Measurements from ENCODE around the gene WDR26. TPM values are rescaled to one million over a fixed set of nuclear protein-coding genes. Genes with fewer than 3 reads are reported as not detected.
"Not testable (repeated sequence)": the region's sequence is repeated elsewhere in the genome, so short reads cannot be mapped to it uniquely, and the experiment has no call there.

The WDR26 gene
- total RNA-seq (2014; rRNA removed; shearing (Covaris generic); ENCODE audit: low replicate concordance): 19.8 and 29.9 TPM in 2 replicates

- in situ Hi-C loops (cut with HindIII; ENCODE audit: low pct_unique_long_range_greater_than_20kb, low sequenced_read_pairs): no loop called here
- DNase-seq (ENCODE audit: low read depth): peak; percentile 70
These were observed at the start of gene WDR26 for GRCh38 chr1:224434691-224435317. Gene WDR26 (minus strand): TSS chr1:224434797.

- DNase-seq (ENCODE audit: low read depth); in situ Hi-C loops (cut with HindIII; ENCODE audit: low pct_unique_long_range_greater_than_20kb, low sequenced_read_pairs): not testable (repeated sequence)
These were observed 48.6 kb upstream of the WDR26 start for GRCh38 chr1:224483206-224483605.

GRCh38 chr1:224482619-224483018 lies 48.0 kb upstream of the WDR26 start:
- in situ Hi-C loops (cut with HindIII; ENCODE audit: low pct_unique_long_range_greater_than_20kb, low sequenced_read_pairs): no loop called here
- no peak for DNase-seq (ENCODE audit: low read depth)

GRCh38 chr1:224481601-224482000 lies 47.0 kb upstream of the WDR26 start:
- DNase-seq (ENCODE audit: low read depth): no peak
- in situ Hi-C loops (cut with HindIII; ENCODE audit: low pct_unique_long_range_greater_than_20kb, low sequenced_read_pairs): no loop called here

GRCh38 chr1:224480888-224481459 lies 46.4 kb upstream of the WDR26 start:
- DNase-seq (ENCODE audit: low read depth); in situ Hi-C loops (cut with HindIII; ENCODE audit: low pct_unique_long_range_greater_than_20kb, low sequenced_read_pairs): not testable (repeated sequence)

- in situ Hi-C loops (cut with HindIII; ENCODE audit: low pct_unique_long_range_greater_than_20kb, low sequenced_read_pairs); DNase-seq (ENCODE audit: low read depth): not testable (repeated sequence)
These were observed 45.6 kb upstream of the WDR26 start for GRCh38 chr1:224480200-224480599.

- no peak for DNase-seq (ENCODE audit: low read depth)
- in situ Hi-C loops (cut with HindIII; ENCODE audit: low pct_unique_long_range_greater_than_20kb, low sequenced_read_pairs): no loop called here
These were observed 38.2 kb upstream of the WDR26 start for GRCh38 chr1:224472806-224473205.

GRCh38 chr1:224466154-224466553 lies 31.6 kb upstream of the WDR26 start:
- no peak for DNase-seq (ENCODE audit: low read depth)
- in situ Hi-C loops (cut with HindIII; ENCODE audit: low pct_unique_long_range_greater_than_20kb, low sequenced_read_pairs): no loop called here

- in situ Hi-C loops (cut with HindIII; ENCODE audit: low pct_unique_long_range_greater_than_20kb, low sequenced_read_pairs): no loop called here
- no peak for DNase-seq (ENCODE audit: low read depth)
These were observed 25.4 kb upstream of the WDR26 start for GRCh38 chr1:224459966-224460365.

GRCh38 chr1:224458996-224459395 lies 24.4 kb upstream of the WDR26 start:
- no peak for DNase-seq (ENCODE audit: low read depth)
- in situ Hi-C loops (cut with HindIII; ENCODE audit: low pct_unique_long_range_greater_than_20kb, low sequenced_read_pairs): no loop called here

- no peak for DNase-seq (ENCODE audit: low read depth)
- in situ Hi-C loops (cut with HindIII; ENCODE audit: low pct_unique_long_range_greater_than_20kb, low sequenced_read_pairs): no loop called here
These were observed 23.7 kb upstream of the WDR26 start for GRCh38 chr1:224458296-224458695.

- in situ Hi-C loops (cut with HindIII; ENCODE audit: low pct_unique_long_range_greater_than_20kb, low sequenced_read_pairs): no loop called here
- DNase-seq (ENCODE audit: low read depth): no peak
These were observed 23.2 kb upstream of the WDR26 start for GRCh38 chr1:224457782-224458144.

- in situ Hi-C loops (cut with HindIII; ENCODE audit: low pct_unique_long_range_greater_than_20kb, low sequenced_read_pairs): no loop called here
- no peak for DNase-seq (ENCODE audit: low read depth)
These were observed 22.0 kb upstream of the WDR26 start for GRCh38 chr1:224456637-224456953.

GRCh38 chr1:224454402-224455055 lies 19.9 kb upstream of the WDR26 start:
- in situ Hi-C loops (cut with HindIII; ENCODE audit: low pct_unique_long_range_greater_than_20kb, low sequenced_read_pairs): no loop called here
- no peak for DNase-seq (ENCODE audit: low read depth)

- in situ Hi-C loops (cut with HindIII; ENCODE audit: low pct_unique_long_range_greater_than_20kb, low sequenced_read_pairs): no loop called here
- DNase-seq (ENCODE audit: low read depth): no peak
These were observed 16.2 kb upstream of the WDR26 start for GRCh38 chr1:224450561-224451350.

GRCh38 chr1:224450159-224450558 lies 15.6 kb upstream of the WDR26 start:
- in situ Hi-C loops (cut with HindIII; ENCODE audit: low pct_unique_long_range_greater_than_20kb, low sequenced_read_pairs): no loop called here
- DNase-seq (ENCODE audit: low read depth): no peak

- in situ Hi-C loops (cut with HindIII; ENCODE audit: low pct_unique_long_range_greater_than_20kb, low sequenced_read_pairs): no loop called here
- DNase-seq (ENCODE audit: low read depth): no peak
These were observed 13.9 kb upstream of the WDR26 start for GRCh38 chr1:224448453-224449017.

GRCh38 chr1:224447971-224448370 lies 13.4 kb upstream of the WDR26 start:
- in situ Hi-C loops (cut with HindIII; ENCODE audit: low pct_unique_long_range_greater_than_20kb, low sequenced_read_pairs): no loop called here
- no peak for DNase-seq (ENCODE audit: low read depth)

GRCh38 chr1:224447251-224447650 lies 12.7 kb upstream of the WDR26 start:
- in situ Hi-C loops (cut with HindIII; ENCODE audit: low pct_unique_long_range_greater_than_20kb, low sequenced_read_pairs): no loop called here

More at GRCh38 chr1:224447251-224447650, 12.7 kb upstream of the WDR26 start:
- no peak for DNase-seq (ENCODE audit: low read depth)

Data from Caki2 (cell line).